Measurements from ENCODE around the gene ZDHHC14. TPM values are rescaled to one million over a fixed set of nuclear protein-coding genes. Genes with fewer than 3 reads are reported as not detected.

The ZDHHC14 gene
- total and polyA plus RNA-seq, 2 of the 8 experiments (the other 6 are each of a cell fraction or from before 2014, with no cell fraction given), result 2.9 to 5.3 TPM

DNA sequence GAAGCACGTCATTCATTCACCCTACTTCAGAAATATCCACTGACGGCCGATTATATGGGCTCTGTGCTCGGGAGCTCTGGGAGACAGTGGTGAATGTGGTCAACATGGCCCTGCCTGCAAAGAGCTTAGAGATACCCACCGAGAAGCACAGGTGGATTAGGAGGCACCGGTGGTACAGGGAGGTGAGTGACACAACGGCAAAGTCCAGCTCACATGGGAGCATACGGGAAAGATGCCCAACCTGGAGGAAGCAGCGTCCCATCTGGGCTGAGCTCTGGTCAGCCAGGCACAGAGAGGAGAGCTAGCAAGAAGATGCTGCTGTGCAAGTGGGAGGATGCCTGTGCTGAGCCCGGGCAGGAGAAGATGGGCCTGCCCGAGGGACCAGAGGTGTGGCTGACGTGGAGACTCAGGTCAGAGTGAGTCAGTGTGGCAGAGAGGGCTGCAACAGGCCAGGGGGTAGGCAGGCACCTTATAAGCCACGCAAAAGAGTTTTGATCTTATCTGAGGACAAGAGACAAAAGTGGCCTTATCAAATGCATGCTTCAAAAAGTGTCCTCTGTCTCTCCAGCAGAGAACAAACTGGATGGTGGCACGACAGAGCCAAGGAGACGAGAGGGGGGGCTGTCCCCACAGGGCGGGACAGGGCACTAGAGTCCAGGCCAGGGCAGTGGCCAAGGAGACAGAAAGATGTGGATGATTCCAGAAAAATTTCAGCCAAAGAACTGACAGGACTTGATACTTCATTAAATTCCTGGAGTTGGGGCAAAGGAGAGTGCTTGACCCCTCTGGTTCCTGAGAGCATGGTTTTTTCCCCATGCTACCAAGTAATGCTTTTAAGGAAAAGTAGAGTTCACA is 227.5 kb downstream of the ZDHHC14 start:
- Histone ChIP-seq H2BK20ac (ENCODE audit: low read length) (peak overlapping the region; percentile 95), H3K18ac (ENCODE audit: extremely low read depth, low read length) (peak overlapping the region; percentile 91; the same call in 1 of the 2 replicates), H3K4me2 (ENCODE audit: insufficient read depth in 1 of 2, low read depth in 2 of 2, low read length in 2 of 2) (no peak overlapping the region; a peak in 1 of 4 replicates), H3K27me3 (replicated peaks in 1 of 4; ENCODE audit: control insufficient read depth in 3 of 4, extremely low read depth in 1 of 4, insufficient read depth in 3 of 4, low read length in 3 of 4) (no peaks in the 10 kb centered on the region), H4K20me1 (replicated peaks in 1 of 2; ENCODE audit: control insufficient read depth in 1 of 2, insufficient read depth in 2 of 2, low read length in 2 of 2) (no peaks in the 10 kb centered on the region), H3K23me2 (ENCODE audit: low read depth, low read length) (no peaks in the 10 kb centered on the region), H3K14ac (ENCODE audit: insufficient read length) (no peak overlapping the region), H3K79me1 (ENCODE audit: low read depth, low read length) (no peaks in the 10 kb centered on the region), H4K5ac (ENCODE audit: insufficient read length, low read depth, low read length) (no peak overlapping the region), H3K27ac (ENCODE audit: low read depth, low read length) (no peak overlapping the region), H3K4me3 (ENCODE audit: extremely low read depth in 1 of 4, insufficient read depth in 2 of 4, low read depth in 3 of 4, low read length in 4 of 4) (no peak overlapping the region), H2BK15ac (ENCODE audit: low read length) (peak overlapping the region; percentile 98; the same call in 1 of the 2 replicates), H4K8ac (ENCODE audit: extremely low read depth, insufficient read depth, low read length) (no peak overlapping the region), H3K56ac (replicated peaks; ENCODE audit: insufficient read length, low read depth, low read length) (no peak overlapping the region), H2AFZ (ENCODE audit: low read length) (no peak overlapping the region), H3K9me3 (ENCODE audit: insufficient read depth in 2 of 2, low read depth in 1 of 2, low read length in 1 of 2) (no peaks in the 10 kb centered on the region), H3K4me1 (replicated peaks in 1 of 4; ENCODE audit: control insufficient read depth in 3 of 4, insufficient read depth in 4 of 4, low read length in 3 of 4) (peaks cover 0 to 16% (median 13%) of the 10 kb centered on the region in 4 experiments; a peak in 6 of 7 replicates), H2BK120ac (replicated peaks; ENCODE audit: low read depth, low read length) (peak overlapping the region; percentile 50), H3K4ac (replicated peaks; ENCODE audit: insufficient read length, low read depth, low read length) (peak overlapping the region; percentile 59), H3K79me2 (ENCODE audit: control insufficient read depth in 1 of 2, insufficient read depth in 2 of 2, low read length in 2 of 2) (no peaks in the 10 kb centered on the region), H4K91ac (replicated peaks; ENCODE audit: insufficient read length, low read length) (peak overlapping the region; percentile 96), H3K23ac (ENCODE audit: insufficient read length) (no peak overlapping the region), H3K36me3 (ENCODE audit: control insufficient read depth in 2 of 4, insufficient read depth in 4 of 4, low read length in 3 of 4) (no peaks in the 10 kb centered on the region), H2AK5ac (ENCODE audit: low read depth, low read length) (peak overlapping the region; percentile 94), H2BK5ac (ENCODE audit: low read depth, low read length) (peak overlapping the region; percentile 89; the same call in 1 of the 2 replicates), H3K9ac (replicated peaks in 1 of 4; ENCODE audit: extremely low read depth in 1 of 4, low read depth in 3 of 4, low read length in 3 of 4) (no peak overlapping the region), H2BK12ac (ENCODE audit: low read depth, low read length) (peak overlapping the region; percentile 89; the same call in 1 of the 2 replicates)
- FAIRE-seq, result no peak
- DNase-seq (ENCODE audit: low read depth in 1 of 2, low spot score in 2 of 2), result no peak
- WGBS, 2 experiments (ENCODE audit: extremely low coverage in 1 of 2, insufficient coverage in 1 of 2, insufficient read length in 1 of 2, insufficient replicate concordance in 2 of 2, low coverage in 1 of 2, low lambda C conversion rate in 2 of 2, missing lambda C conversion rate in 1 of 2), result 91% methylated on average over 16 of the region's 16 CpGs; no CpG with 5 or more reads in 1 of the 2 experiments
- POLR2A ChIA-PET (ENCODE audit: partially characterized antibody), result no interaction called here
- CTCF ChIA-PET (ENCODE audit: partially characterized antibody), result interaction anchor here (0.7 to 2.7 kb wide), 2 partner anchors 12 to 57 kb away, joined by 3 to 11 read pairs; no protein-coding TSS in a partner anchor
- TF ChIP-seq TEAD4 (IDR thresholded peaks at IDR 0.05; ENCODE audit: low read depth, low read length) (no peak), CEBPB (IDR thresholded peaks at IDR 0.05; ENCODE audit: low read depth, low read length) (no peak)
